ENCODE data around the gene NELFA. TPM values are rescaled to one million over a fixed set of nuclear protein-coding genes. Genes with fewer than 3 reads are reported as not detected.

NELFA gene
- 12.8 and 12.9 TPM in 2 replicates for total RNA-seq

DNA sequence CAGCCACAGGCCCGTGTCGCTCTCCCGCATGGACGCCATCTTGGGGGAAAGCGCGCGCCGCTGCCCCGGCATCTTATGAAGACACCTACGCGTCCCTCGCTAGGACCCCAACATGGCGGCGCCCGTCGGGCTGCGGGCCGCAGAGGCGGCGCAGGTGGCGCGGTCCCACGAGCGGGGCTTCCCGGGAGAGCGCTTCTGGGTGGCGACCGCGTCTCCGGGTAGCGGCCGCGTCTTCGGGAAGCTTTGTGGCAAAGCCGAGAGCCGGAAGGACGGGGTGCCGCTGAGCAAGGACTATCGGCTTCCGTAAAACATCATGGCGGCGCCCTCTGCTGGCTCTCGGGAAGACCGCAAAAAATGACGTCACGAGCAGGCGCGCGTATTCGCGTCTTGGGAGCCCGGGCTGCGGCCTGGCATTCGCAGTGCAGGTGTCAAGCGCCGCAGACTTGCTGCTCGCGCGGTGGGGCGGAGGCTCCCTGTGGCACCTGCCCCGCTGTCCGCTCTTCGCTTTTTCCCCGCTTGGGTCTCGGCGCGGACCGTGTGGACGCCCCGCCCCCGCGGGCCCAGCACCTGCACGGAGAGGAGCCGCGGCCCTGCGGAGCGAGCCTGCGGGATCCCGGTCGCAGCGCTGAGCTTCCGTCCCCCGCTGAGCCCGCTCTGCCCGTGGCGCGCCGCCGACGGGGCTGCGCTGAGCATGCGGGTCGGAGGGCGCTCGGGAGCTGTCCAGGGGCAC is at the start of gene NELFA:
TSS of gene NELFA (minus strand) at position 54 of the 730 bp plus-strand sequence. CDS start at position 39, 15 bp downstream.

Other genes with a start within 250 kb of the NELFA start
- gene FGFR3, start 215.7 kb downstream of the NELFA start, total RNA-seq = 0.31 and 0.92 TPM in 2 replicates
- gene LETM1, start 152.8 kb downstream of the NELFA start, total RNA-seq = 60.2 and 94.9 TPM in 2 replicates
- 66.3 and 67.4 TPM in 2 replicates for gene NSD2, start 137.6 kb downstream of the NELFA start, total RNA-seq
- gene NAT8L, start 50.4 kb upstream of the NELFA start, total RNA-seq = under 0.01 TPM in 2 replicates
- gene HAUS3, start 233.1 kb upstream of the NELFA start, total RNA-seq = 6.5 and 8.2 TPM in 2 replicates
- 2.2 and 3.4 TPM in 2 replicates for gene POLN, start 233.1 kb upstream of the NELFA start, total RNA-seq

All from aortic smooth muscle cell (primary cell).